ENCODE data around the gene JAZF1. TPM values are rescaled to one million over a fixed set of nuclear protein-coding genes. Genes with fewer than 3 reads are reported as not detected.
A peak's percentile ranks its signal among the peaks of the same experiment; 100 is the strongest.

The JAZF1 gene
- total RNA-seq: 10 to 100 TPM in 2 of 4 donors, 1 to 10 TPM in 2; 5.3 to 10.6 (median 8.0) TPM
- 1 to 10 TPM; 2.3 to 5.2 (median 3.1) TPM for polyA plus RNA-seq
- long read RNA-seq, donor 1, partial matches to known transcripts: 1 of 4 reads
- long read RNA-seq, donor 1, other reads (novel, unspliced or antisense): 0 of 4 reads
- long read RNA-seq, donor 2, transcript JAZF1-201 (5 exons, 3,125 nt): major isoform, 9 of 15 reads
- long read RNA-seq, donor 2, partial matches to known transcripts: 3 of 15 reads
- long read RNA-seq, donor 2, other reads (novel, unspliced or antisense): 3 of 15 reads

- ATAC-seq (peak; percentile 58 to 73 (median 64)), DNase-seq (peak; percentile 63 to 80)
- Histone ChIP-seq H3K4me1 (peaks cover 16% of the 10 kb centered on the region), H3K36me3 (ENCODE audit: insufficient read depth in 1 of 2, low read depth in 1 of 2) (no peaks in the 10 kb centered on the region), H3K27ac (peak within 1 kb of the TSS; percentile 76), H3K27me3 (ENCODE audit: insufficient read depth in 3 of 3, low read length in 2 of 3) (no peaks in the 10 kb centered on the region), H3K9me3 (no peaks in the 10 kb centered on the region), H3K4me3 (peak within 1 kb of the TSS; percentile 79)
- intact Hi-C loops (cut with DNase I): no loop called here
- no peak for TF ChIP-seq CTCF (IDR thresholded peaks at IDR 0.05)
- 1 to 3% (median 2%) methylated on average over 29 to 51 of the region's 64 CpGs for WGBS, 3 donors
Measured at GRCh38 chr7:28180364-28181147, at the start of gene JAZF1. JAZF1 (minus strand) TSS chr7:28180795.

GRCh38 chr7:28230261-28230660, 49.7 kb upstream of the JAZF1 start:
- Histone ChIP-seq H3K36me3 (ENCODE audit: insufficient read depth in 1 of 2, low read depth in 1 of 2) (no peaks in the 10 kb centered on the region), H3K9me3 (no peaks in the 10 kb centered on the region), H3K27ac (no peak overlapping the region), H3K4me3 (no peak overlapping the region), H3K27me3 (ENCODE audit: insufficient read depth in 3 of 3, low read length in 2 of 3) (no peaks in the 10 kb centered on the region), H3K4me1 (no peaks in the 10 kb centered on the region)
- TF ChIP-seq CTCF (IDR thresholded peaks at IDR 0.05): no peak
- DNase-seq (no peak), ATAC-seq (no peak)
- intact Hi-C loops (cut with DNase I): no loop called here
- WGBS, 3 donors: 83 to 90% (median 86%) methylated on average over 7 of the region's 7 CpGs

GRCh38 chr7:28228396-28228795, 47.8 kb upstream of the JAZF1 start:
- H3K27me3 ChIP-seq (ENCODE audit: insufficient read depth in 3 of 3, low read length in 2 of 3): no peaks in the 10 kb centered on the region
- no peak for TF ChIP-seq CTCF (IDR thresholded peaks at IDR 0.05)
- DNase-seq (no peak), ATAC-seq (no peak)
- no peaks in the 10 kb centered on the region for H3K36me3 ChIP-seq (ENCODE audit: insufficient read depth in 1 of 2, low read depth in 1 of 2)
- no peaks in the 10 kb centered on the region for H3K4me1 ChIP-seq
- H3K27ac ChIP-seq: no peak overlapping the region
- no peak overlapping the region for H3K4me3 ChIP-seq
- no peaks in the 10 kb centered on the region for H3K9me3 ChIP-seq
- intact Hi-C loops (cut with DNase I): no loop called here
- WGBS, 3 donors: 45 to 49% (median 47%) methylated on average over 2 of the region's 2 CpGs

GRCh38 chr7:28226003-28226402, 45.4 kb upstream of the JAZF1 start:
- no peak overlapping the region for H3K4me3 ChIP-seq
- no peak for TF ChIP-seq CTCF (IDR thresholded peaks at IDR 0.05)
- no peaks in the 10 kb centered on the region for H3K4me1 ChIP-seq
- no peaks in the 10 kb centered on the region for H3K36me3 ChIP-seq (ENCODE audit: insufficient read depth in 1 of 2, low read depth in 1 of 2)
- no peak overlapping the region for H3K27ac ChIP-seq
- intact Hi-C loops (cut with DNase I): no loop called here
- ATAC-seq: no peak
- no peaks in the 10 kb centered on the region for H3K9me3 ChIP-seq
- H3K27me3 ChIP-seq (ENCODE audit: insufficient read depth in 3 of 3, low read length in 2 of 3): no peaks in the 10 kb centered on the region
- WGBS, 3 donors: 77 to 97% (median 96%) methylated on average over 1 of the region's 1 CpG
- no peak for DNase-seq

Measured in psoas muscle (tissue), 8 donors.